NCI-H69 (cell line): ENCODE data around the gene HEXIM1.
A peak's percentile ranks its signal among the peaks of the same experiment; 100 is the strongest.
"Not testable (repeated sequence)": the region's sequence is repeated elsewhere in the genome, so short reads cannot be mapped to it uniquely, and the experiment has no call there.

Source experiments
- DNase-seq: peaks from one replicate; lab custom pipeline; 2025; lab: John Stamatoyannopoulos, UW

The HEXIM1 gene

DNA sequence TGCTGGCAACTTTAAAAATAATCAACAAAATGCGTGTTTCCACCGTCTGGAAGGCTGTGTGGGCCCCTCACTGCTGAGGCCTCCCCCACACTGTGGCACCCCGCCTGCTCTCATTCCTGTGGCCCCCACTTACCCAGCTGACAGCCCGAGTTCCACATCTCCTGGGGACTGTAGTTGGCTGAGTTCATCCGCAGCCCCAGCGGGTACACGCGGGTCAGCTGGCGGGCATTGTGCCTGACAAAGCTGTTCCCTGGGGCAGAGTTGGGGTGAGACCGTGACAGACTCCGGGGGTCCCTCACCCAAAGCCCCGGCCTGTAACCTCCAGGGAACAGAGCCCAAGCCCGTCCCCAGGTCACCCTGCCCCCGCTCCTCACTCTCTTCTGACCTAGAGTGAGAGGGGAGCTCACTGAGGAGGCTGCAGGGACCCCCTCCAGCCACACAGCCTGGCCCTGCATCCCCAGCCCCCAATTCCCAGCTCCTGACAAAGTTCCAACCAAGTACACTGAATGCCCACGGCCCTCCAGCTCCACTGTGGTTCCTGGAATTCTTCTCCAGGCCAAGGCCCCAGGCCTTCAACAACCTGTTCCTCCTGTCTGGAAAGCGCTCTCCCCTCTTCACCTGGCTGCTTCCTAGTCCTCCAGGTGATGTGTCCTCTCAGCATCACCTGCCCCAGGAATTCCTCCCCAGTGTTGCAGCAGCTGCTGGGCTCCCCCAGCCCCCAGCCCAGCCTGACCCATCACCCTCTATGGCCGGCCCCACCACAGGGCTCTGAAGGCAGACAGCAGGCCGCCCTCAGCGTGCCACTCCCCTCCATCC lies 34.0 kb upstream of the HEXIM1 start:
- no peak for DNase-seq

GRCh38 chr17:45115015-45115625 lies 33.2 kb upstream of the HEXIM1 start:
- no peak for DNase-seq

- DNase-seq = no peak
Measured at GRCh38 chr17:45115871-45116270, 32.4 kb upstream of the HEXIM1 start.

- no peak for DNase-seq
Measured at GRCh38 chr17:45116434-45117016, 31.8 kb upstream of the HEXIM1 start.

DNA sequence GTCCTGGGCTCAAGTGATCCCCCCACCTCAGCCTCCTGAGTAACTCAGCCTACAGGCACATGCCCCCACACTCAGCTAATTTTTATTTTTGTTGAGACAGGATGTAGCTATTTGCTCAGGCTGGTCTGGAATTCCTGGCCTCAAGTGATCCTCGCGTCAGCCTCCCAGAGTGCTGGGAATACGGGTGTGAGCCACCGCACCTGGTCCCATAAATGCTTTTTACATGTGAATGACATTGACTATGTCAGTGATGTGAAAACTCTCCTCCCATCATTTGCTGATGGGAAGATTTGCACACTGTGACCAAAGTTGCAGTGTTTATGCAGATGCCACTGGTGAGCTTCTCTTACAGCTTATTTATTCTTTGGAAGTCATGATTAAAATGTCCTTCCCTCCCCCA lies 30.9 kb upstream of the HEXIM1 start:
- DNase-seq = peak; percentile 24

DNA sequence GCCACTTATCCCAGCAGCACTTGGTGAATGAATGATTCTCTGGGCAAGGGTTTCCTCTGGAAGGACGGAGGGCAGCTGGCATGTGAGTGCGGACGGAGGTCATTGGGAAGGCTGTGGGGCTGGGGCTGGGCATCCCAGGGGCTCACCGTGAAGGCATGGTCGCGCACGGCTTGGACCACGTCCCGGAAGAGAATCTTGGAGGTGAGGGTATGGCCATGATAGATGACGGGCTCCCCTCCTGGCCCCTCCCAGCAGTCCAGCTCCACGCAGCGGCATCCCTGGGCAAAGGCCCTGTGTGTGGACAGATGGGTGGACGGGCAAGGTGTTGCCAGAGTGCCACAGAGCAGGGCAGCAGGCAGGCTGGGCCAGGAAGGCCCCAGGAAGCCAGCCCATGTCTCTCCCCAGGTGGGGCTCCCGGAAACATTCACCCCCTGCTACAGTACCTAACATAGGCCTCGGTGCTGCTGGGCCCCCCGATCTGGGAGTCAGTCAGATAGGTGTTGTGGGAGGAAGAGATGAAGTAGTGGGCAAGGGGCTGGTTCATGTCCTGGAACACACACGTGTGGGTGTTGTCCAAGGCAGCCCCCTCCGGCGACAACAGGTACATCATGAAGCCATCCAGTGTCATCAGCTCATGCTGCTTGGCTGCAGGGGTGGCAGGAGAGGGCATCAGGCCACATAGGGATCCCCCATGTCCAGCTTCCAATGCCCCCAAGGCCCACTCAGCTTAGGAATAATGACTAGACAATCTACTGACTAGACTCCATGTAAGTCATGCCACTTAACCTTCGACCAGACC lies 30.2 kb upstream of the HEXIM1 start:
- no peak for DNase-seq

GRCh38 chr17:45118691-45119090 lies 29.6 kb upstream of the HEXIM1 start:
- DNase-seq = no peak

DNA sequence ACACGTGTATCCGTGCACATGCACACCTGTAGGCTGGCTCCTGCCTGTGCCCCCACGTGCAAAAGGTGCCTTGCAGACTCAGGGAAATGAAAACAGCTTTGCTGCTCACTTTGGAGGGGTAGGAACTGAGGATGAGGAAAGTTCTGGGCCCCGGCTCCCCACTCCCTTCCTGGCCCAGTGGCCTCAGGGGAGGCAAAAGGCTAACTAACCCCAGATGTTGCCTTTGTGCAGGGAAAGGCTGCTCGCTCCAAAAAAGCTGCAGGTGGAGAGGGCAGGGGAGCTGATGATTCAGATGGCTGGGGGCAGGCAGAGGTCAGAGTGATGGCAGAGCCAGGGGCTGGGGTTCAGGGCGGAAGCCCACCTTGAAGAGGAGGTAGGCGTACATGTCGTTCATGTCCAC lies 28.3 kb upstream of the HEXIM1 start:
- no peak for DNase-seq

DNA sequence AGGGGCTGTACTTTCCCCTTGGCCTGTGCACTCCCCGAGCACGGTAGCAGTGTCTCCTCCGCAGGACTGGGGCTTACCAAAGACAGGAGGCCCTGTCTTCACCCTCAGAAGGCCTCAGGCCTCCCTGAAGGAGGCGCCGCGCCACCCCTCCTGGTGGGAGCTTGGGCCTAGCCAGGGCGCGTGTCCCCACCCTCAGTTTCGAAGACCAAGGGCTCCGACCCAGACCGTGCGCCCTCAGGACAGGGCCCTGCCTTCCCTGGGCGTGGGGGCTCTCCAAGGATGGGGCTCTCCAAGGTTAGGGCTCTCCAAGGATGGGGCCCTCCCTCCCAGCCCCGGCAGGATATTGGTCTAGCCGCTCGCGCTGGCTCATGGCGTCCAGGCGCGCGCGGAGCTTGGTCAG lies 27.7 kb upstream of the HEXIM1 start:
- DNase-seq = no peak

GRCh38 chr17:45121055-45121454 lies 27.2 kb upstream of the HEXIM1 start:
- DNase-seq = no peak

GRCh38 chr17:45123076-45123770 lies 25.1 kb upstream of the HEXIM1 start:
- DNase-seq = no peak

DNA sequence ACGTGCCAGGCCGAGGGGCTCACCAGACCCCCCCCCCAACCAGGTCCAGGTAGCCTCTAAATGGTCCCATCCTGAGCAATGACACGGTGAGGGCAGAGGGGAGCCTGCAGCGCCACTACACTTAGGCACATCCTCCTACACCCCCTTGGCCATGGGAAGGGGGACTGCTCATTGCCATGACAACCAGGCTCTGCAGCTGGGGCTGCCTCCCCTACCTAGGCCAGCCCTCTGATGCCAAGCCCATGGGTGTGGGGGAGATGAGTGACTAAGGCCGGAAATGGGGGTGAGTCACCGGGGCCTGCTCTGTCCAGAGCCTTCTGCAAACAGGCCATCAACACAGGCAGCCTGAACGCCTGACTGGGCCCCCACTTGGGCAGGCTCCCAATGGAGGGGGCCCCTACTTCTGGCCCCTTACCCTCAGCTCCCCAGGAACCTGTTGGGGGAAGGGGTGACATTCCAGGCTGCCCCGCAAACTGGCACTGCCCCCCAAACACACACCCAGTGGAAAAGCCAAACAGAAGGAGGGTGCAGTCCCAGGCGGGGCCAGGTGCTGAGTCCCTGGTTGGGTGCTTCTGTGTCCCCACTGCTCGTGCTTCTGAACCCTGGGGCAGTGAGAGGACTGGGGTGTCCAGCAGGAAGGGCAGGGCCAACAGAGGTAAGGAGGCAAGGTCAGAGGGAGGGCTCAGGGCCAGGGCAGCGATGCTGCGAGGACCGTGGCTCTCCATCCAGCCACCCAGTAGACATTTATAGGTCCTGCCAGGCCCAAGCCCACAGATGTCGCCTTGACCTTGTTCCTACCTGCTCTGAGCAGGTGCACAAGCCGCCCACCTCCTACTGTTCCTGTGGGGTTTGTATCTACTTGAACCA lies 24.1 kb upstream of the HEXIM1 start:
- DNase-seq = peak; percentile 38

- not testable (repeated sequence) for DNase-seq
Measured at GRCh38 chr17:45124797-45125122, 23.5 kb upstream of the HEXIM1 start.

DNA sequence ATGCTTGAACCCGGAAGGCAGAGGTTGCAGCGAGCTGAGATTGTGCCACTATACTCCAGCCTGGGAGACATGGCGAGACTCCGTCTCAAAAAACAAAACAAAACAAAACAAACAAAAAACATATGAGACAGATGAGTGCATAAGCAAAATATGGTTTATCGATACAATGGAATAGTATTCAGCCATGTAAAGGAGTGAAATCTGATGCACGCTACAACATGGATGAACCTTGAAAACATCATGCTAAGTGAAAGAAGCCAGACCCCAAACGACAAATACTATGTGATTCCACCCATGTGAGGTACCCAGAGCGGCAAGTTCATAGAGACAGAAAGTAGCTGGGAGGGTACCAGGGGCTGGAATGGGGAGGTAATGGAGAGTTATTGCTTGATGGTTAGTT lies 22.8 kb upstream of the HEXIM1 start:
- DNase-seq = no peak

GRCh38 chr17:45127207-45127547 lies 21.1 kb upstream of the HEXIM1 start:
- DNase-seq = no peak

DNA sequence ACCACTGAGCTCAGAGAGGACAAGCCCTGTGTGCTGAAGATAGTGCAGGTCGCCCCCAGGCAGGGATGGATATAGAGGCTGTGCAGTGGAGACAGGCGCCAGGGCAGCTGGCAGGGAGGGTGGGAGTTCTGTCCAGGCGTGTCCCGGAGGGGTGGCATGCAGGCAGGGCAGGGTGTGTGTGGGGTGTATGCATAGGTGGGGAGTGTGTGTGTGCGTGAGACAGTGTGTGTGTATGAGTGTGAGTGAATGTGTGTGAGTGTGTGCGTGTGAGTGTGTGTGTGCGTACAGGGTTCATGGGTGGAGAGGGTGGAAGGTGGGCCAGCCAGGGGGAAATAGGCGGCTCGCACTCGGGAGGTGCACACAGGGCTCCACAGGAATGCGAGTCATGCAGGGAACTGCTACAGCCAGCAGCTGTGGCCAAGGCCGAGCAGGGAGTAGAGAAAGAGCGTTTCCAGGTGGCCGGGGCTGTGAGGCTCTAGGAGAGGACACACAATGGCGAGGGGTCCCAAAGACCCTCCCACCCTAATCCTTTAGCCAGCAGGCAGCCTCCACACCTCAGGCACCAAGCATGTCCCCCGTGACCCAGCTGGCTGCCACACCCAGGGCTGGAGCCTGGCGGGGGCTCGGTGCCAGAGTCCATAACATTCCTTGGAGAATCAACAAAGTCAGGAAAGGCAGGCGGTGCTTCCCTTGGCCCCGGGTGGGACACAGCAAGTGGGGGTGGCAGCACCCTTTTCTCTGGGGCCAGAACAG lies 20.6 kb upstream of the HEXIM1 start:
- DNase-seq = no peak

DNA sequence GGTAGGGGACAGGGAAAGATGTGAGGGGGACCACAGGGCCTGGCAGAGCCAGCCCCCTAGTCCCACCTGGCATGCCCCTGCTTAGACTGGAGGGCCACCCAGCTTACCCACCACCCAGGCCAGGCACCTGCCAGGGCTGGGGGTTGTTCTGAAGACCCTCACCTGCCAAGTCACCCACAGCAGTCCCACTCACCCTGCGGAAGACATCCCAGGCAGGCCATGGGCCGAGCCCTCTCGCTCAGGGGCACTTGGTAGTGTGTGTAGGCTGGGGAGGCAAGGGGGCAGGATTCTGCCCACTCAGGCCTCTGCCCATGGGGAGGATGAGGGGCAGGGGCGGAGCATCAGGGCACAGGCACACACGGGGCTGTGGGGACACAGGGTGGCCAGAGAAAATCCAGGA lies 19.9 kb upstream of the HEXIM1 start:
- DNase-seq = no peak

DNA sequence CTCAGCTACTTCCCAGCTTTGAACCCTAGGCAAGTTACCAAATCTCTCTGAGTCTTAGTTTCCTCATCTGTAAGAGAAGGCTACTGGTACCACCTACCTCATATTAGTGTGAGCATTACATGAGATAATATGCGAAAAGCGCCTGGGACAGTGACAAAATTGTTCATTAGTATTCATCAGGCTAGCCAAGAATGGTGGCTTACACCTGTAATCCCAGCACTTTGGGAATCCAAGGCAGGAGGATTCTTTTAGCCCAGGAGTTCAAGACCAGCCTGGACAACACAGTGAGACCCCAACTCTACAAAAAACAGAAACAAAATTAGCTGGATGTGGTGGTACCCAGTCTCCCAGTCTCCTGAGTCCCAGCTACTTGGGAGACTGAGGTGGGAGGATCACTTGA lies 19.3 kb upstream of the HEXIM1 start:
- no peak for DNase-seq

DNA sequence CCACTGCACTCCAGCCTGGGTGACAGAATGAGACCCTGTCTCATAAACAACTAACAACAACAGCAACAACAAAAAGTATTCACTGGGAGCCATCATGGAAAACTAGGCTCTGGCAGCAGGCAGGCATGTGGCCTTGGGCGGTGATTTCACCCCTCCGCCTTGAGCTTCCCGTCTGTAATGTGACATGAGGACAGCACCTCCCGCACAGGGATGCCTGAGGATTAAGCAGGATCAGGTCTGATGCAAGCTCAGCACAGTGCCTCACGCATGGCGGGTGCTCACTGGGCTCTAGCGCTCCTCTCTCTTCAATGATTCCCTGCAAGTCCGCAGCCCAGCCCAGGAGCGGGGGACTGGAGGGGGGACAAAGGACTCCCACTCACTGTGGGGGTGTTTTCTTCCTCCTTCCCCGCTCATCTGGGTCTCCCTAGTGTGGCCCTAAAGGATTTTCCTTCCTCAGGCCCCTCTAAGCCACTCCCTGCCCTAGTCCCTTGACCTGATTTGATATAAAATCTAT lies 18.8 kb upstream of the HEXIM1 start:
- DNase-seq = no peak

- DNase-seq = no peak
Measured at GRCh38 chr17:45129940-45130680, 18.2 kb upstream of the HEXIM1 start.
